HL-60 (cell line): ENCODE results near the gene SERBP1.
"Not testable (repeated sequence)": the region's sequence is repeated elsewhere in the genome, so short reads cannot be mapped to it uniquely, and the experiment has no call there.

ENCODE experiments used
- DNase-seq, 2 experiments: peaks; one replicate each; pipeline ENCODE4 v3.0.0-alpha.2; 2010 to 2020; ENCODE audit warnings: low read depth in 1 of 2, low spot score in 1 of 2
- H3K27ac ChIP-seq: fragments of 250-450 bp; sonication (Bioruptor Pico); replicated peaks from 2 replicates; pipeline ENCODE4 v1.5.1; 2020; ENCODE audit warnings: mild to moderate bottlenecking, moderate library complexity
- H3K27me3 ChIP-seq: fragments of 250-450 bp; sonication (Bioruptor Pico); 2 replicates; pipeline ENCODE4 v1.5.1; 2021; ENCODE audit warnings: mild to moderate bottlenecking, moderate library complexity; ENCODE audit not compliant: insufficient read depth, poor library complexity, severe bottlenecking
- H3K4me3 ChIP-seq: replicated peaks from 2 replicates; pipeline ENCODE4 v1.5.1; 2011; ENCODE audit warnings: mild to moderate bottlenecking, control low read depth, low read length; ENCODE audit not compliant: insufficient read depth
- CTCF ChIP-seq: IDR thresholded peaks from one replicate; pipeline ENCODE4 v1.5.1; 2011; ENCODE audit warnings: low read length, control low read depth, inconsistent platforms; ENCODE audit not compliant: insufficient read depth
- GABPA ChIP-seq: IDR thresholded peaks from 2 replicates; pipeline ENCODE4 v1.6.1; 2012; ENCODE audit warnings: low read depth
- POLR2AphosphoS5 ChIP-seq: IDR thresholded peaks from 2 replicates; pipeline ENCODE4 v1.6.1; 2012; ENCODE audit warnings: low read depth
- REST ChIP-seq: IDR thresholded peaks from 2 replicates; pipeline ENCODE4 v1.6.1; 2012; ENCODE audit warnings: low read depth; ENCODE audit not compliant: insufficient replicate concordance
- SPI1 ChIP-seq: IDR thresholded peaks from 2 replicates; pipeline ENCODE4 v1.6.1; 2012; ENCODE audit warnings: low read depth, mild to moderate bottlenecking, borderline replicate concordance

SERBP1 gene

DNA sequence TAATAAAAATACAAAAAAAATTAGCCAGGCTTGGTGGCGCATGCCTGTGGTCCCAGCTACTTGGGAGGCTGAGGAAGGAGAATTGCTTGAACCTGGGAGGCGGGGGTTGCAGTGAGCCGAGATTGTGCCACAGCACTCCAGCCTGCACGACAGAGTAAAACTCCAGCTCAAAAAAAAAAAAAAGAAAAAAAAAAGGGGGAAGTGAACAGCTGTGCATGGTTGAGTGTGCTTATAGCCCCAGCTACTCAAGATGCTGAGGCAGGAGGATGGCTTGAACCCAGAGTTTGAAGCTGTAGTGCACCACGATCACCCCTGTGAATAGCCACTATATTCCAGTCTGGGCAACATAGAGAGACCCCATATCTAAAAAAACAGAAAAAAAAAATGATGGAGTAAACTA is 15.8 kb upstream of the SERBP1 start:
- not testable (repeated sequence) for H3K27ac ChIP-seq, H3K27me3 ChIP-seq, H3K4me3 ChIP-seq
- peak; percentile 83 for TF ChIP-seq SPI1
- peak in 1 of 2 experiments; percentile 13 for DNase-seq

DNA sequence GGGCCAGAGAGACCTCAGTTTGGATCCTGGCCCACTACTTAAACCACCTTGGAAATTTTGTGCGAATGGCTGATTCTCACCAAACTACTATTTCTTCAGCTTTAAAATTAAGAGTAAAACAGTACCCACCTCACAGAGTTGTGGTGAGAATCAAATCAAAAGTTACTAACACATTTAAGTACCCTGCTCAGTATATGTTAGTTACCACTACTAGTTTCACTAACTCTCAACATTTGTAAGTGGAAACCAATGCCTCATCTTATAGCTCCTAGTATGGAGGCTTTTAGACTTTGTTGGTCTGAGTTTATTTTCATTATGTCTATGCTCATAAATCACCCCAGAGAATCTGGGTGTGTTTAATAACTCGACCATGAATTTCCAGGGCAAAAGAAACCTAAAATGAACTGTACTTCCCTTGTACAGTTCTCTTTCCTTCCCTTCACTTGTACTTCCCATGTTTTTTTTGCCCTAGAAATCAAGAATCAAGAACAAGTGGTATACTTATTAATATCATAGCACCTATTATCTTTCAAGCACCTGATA is 11.6 kb upstream of the SERBP1 start:
- no peak overlapping the region for H3K27ac ChIP-seq
- no peak overlapping the region for H3K4me3 ChIP-seq
- TF ChIP-seq SPI1, result no peak
- TF ChIP-seq CTCF, result no peak
- TF ChIP-seq GABPA, result no peak
- no peak for TF ChIP-seq POLR2AphosphoS5
- no peak for TF ChIP-seq REST
- no peaks in the 10 kb centered on the region for H3K27me3 ChIP-seq
- no peak for DNase-seq

- Histone ChIP-seq H3K27ac (no peak overlapping the region), H3K4me3 (no peak overlapping the region), H3K27me3 (no peaks in the 10 kb centered on the region)
- DNase-seq, result peak in 1 of 2 experiments; percentile 53
- TF ChIP-seq CTCF (no peak), REST (no peak), POLR2AphosphoS5 (no peak), GABPA (no peak), SPI1 (no peak)
Observed at GRCh38 chr1:67441183-67441582, 11.0 kb upstream of the SERBP1 start.

DNA sequence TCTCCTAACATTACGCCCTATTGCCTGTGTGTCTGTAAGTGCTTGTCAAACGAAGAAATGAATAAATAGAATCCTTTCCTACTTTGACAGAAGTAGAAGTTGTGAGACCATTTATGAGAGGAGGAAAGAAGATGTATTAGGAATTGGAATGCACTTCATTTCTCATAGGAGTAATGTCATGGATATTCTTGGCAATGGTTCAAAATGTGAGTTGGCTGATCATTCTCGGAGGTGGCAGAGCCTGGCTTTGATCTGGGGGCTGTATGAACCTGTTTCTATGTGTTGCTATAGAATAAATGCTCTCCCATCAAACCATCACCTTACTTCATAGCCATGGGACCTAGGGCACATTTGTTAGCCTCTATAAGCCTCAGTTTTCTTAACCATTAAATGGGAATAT is 10.1 kb upstream of the SERBP1 start:
- no peak for DNase-seq
- H3K4me3 ChIP-seq, result no peak overlapping the region
- TF ChIP-seq POLR2AphosphoS5, result no peak
- no peak for TF ChIP-seq REST
- no peak for TF ChIP-seq GABPA
- TF ChIP-seq SPI1, result no peak
- TF ChIP-seq CTCF, result no peak
- no peak overlapping the region for H3K27ac ChIP-seq
- H3K27me3 ChIP-seq, result no peaks in the 10 kb centered on the region
